ENCODE data around the gene SCN2A. TPM values are rescaled to one million over a fixed set of nuclear protein-coding genes. Genes with fewer than 3 reads are reported as not detected.

SCN2A gene
- 0.16 TPM in 1 of 2 replicates, not detected in the other for total RNA-seq

DNA sequence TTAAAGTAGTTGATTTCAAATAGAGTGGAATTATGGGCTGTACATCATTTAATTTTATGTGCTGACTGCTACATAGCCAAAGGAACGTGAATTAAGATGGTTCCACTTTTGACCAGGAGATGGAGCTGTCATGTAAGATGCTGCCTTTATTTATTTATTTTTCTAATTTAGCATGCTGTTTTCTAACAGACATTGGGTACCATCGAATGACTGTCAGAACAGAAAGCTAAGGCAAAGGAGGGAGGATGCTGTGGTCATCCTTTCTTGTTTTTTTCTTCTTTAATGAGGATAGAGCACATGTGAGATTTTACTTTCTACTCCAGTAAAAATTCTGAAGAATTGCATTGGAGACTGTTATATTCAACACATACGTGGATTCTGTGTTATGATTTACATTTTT lies at the start of gene SCN2A:
SCN2A (plus strand) TSS at position 185 of the 400 bp plus-strand sequence. CDS start 56,410 bp downstream, outside the sequence.
- Mint-ChIP-seq H3K4me3 (no peak within 1 kb of the TSS), H3K36me3 (ENCODE audit: low read depth) (no peaks in the 10 kb centered on the region), H3K9me3 (no peaks in the 10 kb centered on the region), H3K4me1 (no peaks in the 10 kb centered on the region), H3K27ac (no peak within 1 kb of the TSS), H3K27me3 (peaks cover 9% of the 10 kb centered on the region)
- POLR2A ChIA-PET: no interaction called here
- DNase-seq (no peak), ATAC-seq (ENCODE audit: low read depth) (no peak)
- intact Hi-C loops (cut with micrococcal nuclease): loop anchor here (1.0 to 5.0 kb wide), 2 partner anchors 635 to 888 kb away; partner anchors contain the start of gene SCN1A
- TF ChIP-seq CTCF (IDR thresholded peaks at IDR 0.05): no peak
- CTCF ChIA-PET: interaction anchor here (0.8 to 1.3 kb wide), 3 partner anchors 29 to 635 kb away, joined by 3 to 4 read pairs (median 4); no protein-coding TSS in a partner anchor

- ChIA-PET POLR2A (no interaction called here), CTCF (interaction anchor here (1.0 kb wide), 1 partner anchor 13 kb away, joined by 3 read pairs; no protein-coding TSS in a partner anchor)
- ATAC-seq (ENCODE audit: low read depth): no peak
- Mint-ChIP-seq H3K27ac (no peak overlapping the region), H3K27me3 (no peaks in the 10 kb centered on the region), H3K9me3 (no peaks in the 10 kb centered on the region), H3K36me3 (ENCODE audit: low read depth) (peaks cover 4% of the 10 kb centered on the region), H3K4me3 (no peak overlapping the region), H3K4me1 (peaks cover 53% of the 10 kb centered on the region)
- TF ChIP-seq CTCF (IDR thresholded peaks at IDR 0.05): no peak
- intact Hi-C loops (cut with micrococcal nuclease): loop anchor here (5.0 kb wide), 1 partner anchor 44 kb away; no protein-coding TSS in a partner anchor
- DNase-seq: no peak
These were observed 48.0 kb upstream of the SCN2A start for GRCh38 chr2:165191096-165191728.

- Mint-ChIP-seq H3K36me3 (ENCODE audit: low read depth) (no peaks in the 10 kb centered on the region), H3K27ac (no peak overlapping the region), H3K4me1 (peaks cover 64% of the 10 kb centered on the region), H3K27me3 (no peaks in the 10 kb centered on the region), H3K9me3 (no peaks in the 10 kb centered on the region), H3K4me3 (peak overlapping the region; percentile 29)
- ChIA-PET POLR2A (interaction anchor here (1.4 kb wide), 1 partner anchor 11 kb away, joined by 5 read pairs; the partner anchor contains the start of gene SCN3A), CTCF (interaction anchor here (0.9 to 1.4 kb wide), 2 partner anchors 11 to 178 kb away, joined by 3 read pairs; partner anchors contain the start of gene SCN3A)
- intact Hi-C loops (cut with micrococcal nuclease): loop anchor here (1.0 to 5.0 kb wide), 3 partner anchors 10 to 45 kb away; no protein-coding TSS in a partner anchor
- no peak for DNase-seq
- ATAC-seq (ENCODE audit: low read depth): no peak
- no peak for TF ChIP-seq CTCF (IDR thresholded peaks at IDR 0.05)
These were observed 46.5 kb upstream of the SCN2A start for GRCh38 chr2:165192729-165193128.

DNA sequence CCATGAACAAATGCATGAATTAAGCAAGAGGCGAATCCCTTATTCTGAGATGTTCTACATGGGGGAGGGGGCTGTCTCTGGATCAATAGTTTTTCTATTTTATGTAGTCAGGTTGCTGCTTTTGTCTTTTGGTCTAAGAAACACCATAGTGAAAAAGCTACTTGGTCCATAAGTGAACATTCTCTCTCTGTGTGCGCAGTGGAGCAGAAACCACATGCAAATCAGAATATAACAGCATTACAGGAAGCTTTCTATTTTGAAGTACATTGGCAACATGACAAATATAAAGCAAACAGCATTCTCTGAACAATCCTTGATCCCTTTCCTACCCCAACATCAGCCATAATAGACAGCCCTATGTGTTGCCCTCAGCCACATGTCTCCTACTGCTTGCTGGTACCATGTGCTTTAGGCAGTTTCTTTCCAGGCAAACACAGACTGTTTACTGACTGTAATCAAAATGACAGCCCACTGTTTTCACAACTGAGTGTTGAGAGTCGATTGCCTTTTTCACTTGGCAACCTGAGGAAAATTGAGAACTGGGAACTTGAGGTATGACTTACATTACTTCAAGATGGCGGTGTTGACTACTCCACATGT lies 45.9 kb upstream of the SCN2A start:
- POLR2A ChIA-PET: interaction anchor here (1.4 kb wide), 1 partner anchor 10 kb away, joined by 5 read pairs; the partner anchor contains the start of gene SCN3A
- H3K27ac Mint-ChIP-seq: peak overlapping the region; percentile 57
- no peaks in the 10 kb centered on the region for H3K9me3 Mint-ChIP-seq
- no peak for TF ChIP-seq CTCF (IDR thresholded peaks at IDR 0.05)
- DNase-seq: peak; percentile 15
- H3K27me3 Mint-ChIP-seq: no peaks in the 10 kb centered on the region
- CTCF ChIA-PET: interaction anchor here (0.9 to 1.4 kb wide), 2 partner anchors 11 to 178 kb away, joined by 3 read pairs; partner anchors contain the start of gene SCN3A
- intact Hi-C loops (cut with micrococcal nuclease): loop anchor here (1.0 to 5.0 kb wide), 3 partner anchors 9 to 46 kb away; no protein-coding TSS in a partner anchor
- no peaks in the 10 kb centered on the region for H3K36me3 Mint-ChIP-seq (ENCODE audit: low read depth)
- peaks cover 68% of the 10 kb centered on the region for H3K4me1 Mint-ChIP-seq
- H3K4me3 Mint-ChIP-seq: peak overlapping the region; percentile 29
- peak; percentile 93 for ATAC-seq (ENCODE audit: low read depth)

GRCh38 chr2:165196411-165196810 lies 42.8 kb upstream of the SCN2A start:
- no peak for ATAC-seq (ENCODE audit: low read depth)
- Mint-ChIP-seq H3K4me3 (no peak overlapping the region), H3K27me3 (no peaks in the 10 kb centered on the region), H3K27ac (no peak overlapping the region), H3K9me3 (no peaks in the 10 kb centered on the region), H3K4me1 (peaks cover 67% of the 10 kb centered on the region), H3K36me3 (ENCODE audit: low read depth) (no peaks in the 10 kb centered on the region)
- no peak for DNase-seq
- intact Hi-C loops (cut with micrococcal nuclease): no loop called here
- ChIA-PET CTCF (interaction anchor here (9.0 kb wide), 1 partner anchor 179 kb away, joined by 104 read pairs; no protein-coding TSS in a partner anchor), POLR2A (no interaction called here)
- TF ChIP-seq CTCF (IDR thresholded peaks at IDR 0.05): no peak

All from activated B cell treated with CpG ODN at 0.5 μM for 24 hours (primary cell).